Neural cell (in vitro differentiated cells): Measurements from ENCODE around the gene CLVS2.

ENCODE experiments used
- CTCF ChIP-seq: fragments of 450-650 bp; IDR thresholded peaks from 2 replicates; pipeline ENCODE4 v1.5.1; 2014; ENCODE audit warnings: antibody characterized with exemption, mild to moderate bottlenecking, moderate library complexity; ENCODE audit not compliant: poor library complexity, severe bottlenecking
- EP300 ChIP-seq: fragments of 450-650 bp; conservative IDR thresholded peaks from 2 replicates; pipeline ENCODE4 v1.6.1; 2014; ENCODE audit warnings: antibody characterized with exemption, mild to moderate bottlenecking, moderate library complexity; ENCODE audit not compliant: poor library complexity, severe bottlenecking
- EZH2 ChIP-seq: fragments of 200-600, 300-800 bp; shearing (Covaris generic), sonication (generic); IDR thresholded peaks from 2 replicates; pipeline ENCODE4 v1.6.1; 2014; ENCODE audit warnings: antibody characterized with exemption, low read length, borderline replicate concordance, mild to moderate bottlenecking; ENCODE audit not compliant: insufficient read depth, poor library complexity, severe bottlenecking
- POLR2AphosphoS5 ChIP-seq: IDR thresholded peaks from 2 replicates; pipeline ENCODE4 v1.6.1; 2012
- RAD21 ChIP-seq: fragments of 450-650 bp; conservative IDR thresholded peaks from 2 replicates; pipeline ENCODE4 v1.6.1; 2014; ENCODE audit warnings: antibody characterized with exemption, mild to moderate bottlenecking, moderate library complexity
- REST ChIP-seq: IDR thresholded peaks from 2 replicates; pipeline ENCODE4 v1.6.1; 2012; ENCODE audit warnings: borderline replicate concordance
- TAF1 ChIP-seq: IDR thresholded peaks from 2 replicates; pipeline ENCODE4 v1.6.1; 2012; ENCODE audit warnings: low read depth

- TF ChIP-seq EZH2 (no peak), POLR2AphosphoS5 (no peak), TAF1 (no peak), CTCF (no peak), RAD21 (no peak), EP300 (no peak), REST (no peak)
Observed at GRCh38 chr6:123089226-123089625, 93.2 kb downstream of the CLVS2 start.
